Stomach (tissue), 4 donors: ENCODE measurements around the gene APOL2.

Experiments
- CTCF ChIP-seq, 7 experiments: fragments of 450-650 bp in 4 of 7; fragments of 200-600 bp in 3 of 7; sonication (generic) in 3 of 7; IDR thresholded peaks; one replicate each; pipeline ENCODE4 v1.5.1; 2016 to 2019; ENCODE audit warnings: antibody characterized with exemption in 7 of 7, control low read depth in 2 of 7, mild to moderate bottlenecking in 1 of 7
- EP300 ChIP-seq: sonication (generic); formaldehyde crosslinking; IDR thresholded peaks from one replicate; pipeline ENCODE4 v1.6.1; 2017; ENCODE audit warnings: antibody characterized with exemption
- POLR2A ChIP-seq, 4 donors: fragments of 450-650 bp; IDR thresholded peaks; one replicate each; pipeline ENCODE4 v1.6.1; 2016; ENCODE audit warnings: antibody characterized with exemption in 4 of 4, control low read depth in 2 of 4, mild to moderate bottlenecking in 1 of 4, moderate library complexity in 1 of 4
- POLR2AphosphoS5 ChIP-seq, 3 donors: sonication (generic); formaldehyde crosslinking; IDR thresholded peaks; one replicate each; pipeline ENCODE4 v1.6.1; 2016; ENCODE audit warnings: antibody characterized with exemption in 3 of 3

- TF ChIP-seq POLR2A (IDR thresholded peaks at IDR 0.05), result no peak
- TF ChIP-seq CTCF (IDR thresholded peaks at IDR 0.05), result no peak
- TF ChIP-seq POLR2AphosphoS5 (IDR thresholded peaks at IDR 0.05), result no peak
- no peak for TF ChIP-seq EP300
Observed at GRCh38 chr22:36244522-36245391, 5.4 kb upstream of the APOL2 start.
